CD4-positive, alpha-beta T cell (primary cell): Measurements from ENCODE around the gene CDK14. TPM values are rescaled to one million over a fixed set of nuclear protein-coding genes. Genes with fewer than 3 reads are reported as not detected.

Experiments used
- ATAC-seq: fragments of 200-7000 bp; cut with Tn5 transposase; one replicate; pipeline ENCODE4 v1.10.0; 2022; ENCODE audit warnings: mild to moderate bottlenecking; ENCODE audit not compliant: poor library complexity
- CTCF ChIA-PET: fragments of 350-600 bp; sonication (Branson Sonifier 250); formaldehyde crosslinking; loops from one replicate; lab custom pipeline; 2021; ENCODE audit warnings: antibody characterized with exemption, inconsistent platforms; lab: Charles Lee
- POLR2A ChIA-PET: fragments of 350-600 bp; sonication (Branson Sonifier 250); formaldehyde crosslinking; loops from one replicate; lab custom pipeline; 2021; ENCODE audit warnings: antibody characterized with exemption, inconsistent platforms; lab: Charles Lee
- DNase-seq, 14 experiments: peaks; one replicate each; pipeline ENCODE4 v3.0.0-alpha.2; 2013 to 2020; ENCODE audit warnings: mixed read lengths in 2 of 14
- H3K27ac ChIP-seq, 2 donors: one replicate each; pipeline versions ENCODE4 v1.5.1 to v1.7.0; 2013; ENCODE audit warnings: low read length in 2 of 2, low read depth in 1 of 2, mild to moderate bottlenecking in 1 of 2
- H3K27me3 ChIP-seq, 2 experiments: 1 replicate in 1 of 2; 2 replicates in 1 of 2; pipeline versions ENCODE4 v1.6.1 to v1.7.0; 2013; ENCODE audit warnings: low read length in 2 of 2, control low read depth in 1 of 2, mild to moderate bottlenecking in 1 of 2, moderate library complexity in 1 of 2; ENCODE audit not compliant: insufficient read depth in 2 of 2, control insufficient read depth in 1 of 2
- H3K36me3 ChIP-seq: one replicate; pipeline ENCODE4 v1.6.1; 2013; ENCODE audit warnings: low read length, control low read depth; ENCODE audit not compliant: insufficient read depth
- H3K4me1 ChIP-seq: one replicate; pipeline ENCODE4 v1.6.1; 2013; ENCODE audit warnings: low read length, control low read depth; ENCODE audit not compliant: insufficient read depth
- H3K4me3 ChIP-seq: one replicate; pipeline ENCODE4 v1.5.1; 2013; ENCODE audit warnings: mild to moderate bottlenecking, low read length, moderate library complexity
- H3K9me3 ChIP-seq, 2 experiments: 1 replicate in 1 of 2; 2 replicates in 1 of 2; pipeline versions ENCODE4 v1.6.1 to v1.7.0; 2013; ENCODE audit warnings: low read length in 2 of 2, mild to moderate bottlenecking in 2 of 2, control low read depth in 1 of 2, moderate library complexity in 1 of 2; ENCODE audit not compliant: control insufficient read depth in 1 of 2, insufficient read depth in 1 of 2
- H3K27ac Mint-ChIP-seq: one replicate; pipeline ENCODE4 v1.8.0; 2020; ENCODE audit warnings: mixed read lengths
- H3K27me3 Mint-ChIP-seq: one replicate; pipeline ENCODE4 v1.8.0; 2021; ENCODE audit warnings: mixed read lengths
- H3K36me3 Mint-ChIP-seq: one replicate; pipeline ENCODE4 v1.8.0; 2021; ENCODE audit warnings: low read depth, mixed read lengths
- H3K4me1 Mint-ChIP-seq: one replicate; pipeline ENCODE4 v1.8.0; 2021; ENCODE audit warnings: low read depth, mixed read lengths
- H3K4me3 Mint-ChIP-seq: one replicate; pipeline ENCODE4 v1.8.0; 2020; ENCODE audit warnings: mild to moderate bottlenecking, mixed read lengths
- H3K9me3 Mint-ChIP-seq: one replicate; pipeline ENCODE4 v1.8.0; 2020; ENCODE audit warnings: mixed read lengths
- CTCF ChIP-seq: fragments of 200-600 bp; IDR thresholded peaks from one replicate; pipeline ENCODE4 v1.8.0; 2022; ENCODE audit warnings: antibody characterized with exemption, mild to moderate bottlenecking
- intact Hi-C, 2 experiments: fragments of 100-400 bp; cut with DNase I in 1 of 2; cut with micrococcal nuclease in 1 of 2; formaldehyde crosslinking; loops; one replicate each; pipeline versions ENCODE4 v1.15.1 to v1.9.0; 2023 to 2025; cut with DNase I, micrococcal nuclease
- total RNA-seq, 174 experiments: library from RNA in 2 of 174; stranded (reverse) in 2 of 174; gene quantifications; one replicate each; pipeline ENCODE4 v1.2.3 and lab custom pipeline; 2021 to 2026

CDK14 gene
- total RNA-seq, 2 experiments from 2014 or later, result 0.45 to 0.47 TPM

GRCh38 chr7:90645784-90646183 is 49.7 kb downstream of the CDK14 start:
- no peak overlapping the region for H3K4me3 Mint-ChIP-seq
- H3K9me3 Mint-ChIP-seq, result peaks cover 5% of the 10 kb centered on the region
- no peak overlapping the region for H3K27ac Mint-ChIP-seq
- ATAC-seq, result no peak
- TF ChIP-seq CTCF, result no peak
- H3K4me1 Mint-ChIP-seq, result no peaks in the 10 kb centered on the region
- ChIA-PET CTCF (no interaction called here), POLR2A (no interaction called here)
- no peaks in the 10 kb centered on the region for H3K27me3 Mint-ChIP-seq
- Histone ChIP-seq H3K9me3 (no peaks in the 10 kb centered on the region), H3K36me3 (no peaks in the 10 kb centered on the region), H3K4me1 (no peaks in the 10 kb centered on the region), H3K27me3 (no peaks in the 10 kb centered on the region), H3K27ac (no peak overlapping the region), H3K4me3 (no peak overlapping the region)
- intact Hi-C loops, result no loop called here
- no peaks in the 10 kb centered on the region for H3K36me3 Mint-ChIP-seq
- DNase-seq, result no peak

- DNase-seq (no peak), ATAC-seq (no peak)
- no peaks in the 10 kb centered on the region for H3K27me3 ChIP-seq
- no peaks in the 10 kb centered on the region for H3K36me3 ChIP-seq
- Mint-ChIP-seq H3K27ac (no peak overlapping the region), H3K9me3 (peaks cover 4% of the 10 kb centered on the region), H3K4me3 (no peak overlapping the region), H3K36me3 (no peaks in the 10 kb centered on the region), H3K4me1 (no peaks in the 10 kb centered on the region), H3K27me3 (no peaks in the 10 kb centered on the region)
- CTCF ChIA-PET, result no interaction called here
- no peaks in the 10 kb centered on the region for H3K9me3 ChIP-seq
- POLR2A ChIA-PET, result no interaction called here
- no peak overlapping the region for H3K27ac ChIP-seq
- no peak for TF ChIP-seq CTCF
- H3K4me3 ChIP-seq, result no peak overlapping the region
- H3K4me1 ChIP-seq, result no peaks in the 10 kb centered on the region
- intact Hi-C loops, result no loop called here
These were observed 52.0 kb downstream of the CDK14 start for GRCh38 chr7:90648107-90648506.

- Mint-ChIP-seq H3K27me3 (no peaks in the 10 kb centered on the region), H3K27ac (no peak overlapping the region), H3K36me3 (no peaks in the 10 kb centered on the region), H3K9me3 (peaks cover 5% of the 10 kb centered on the region), H3K4me3 (no peak overlapping the region), H3K4me1 (no peaks in the 10 kb centered on the region)
- no peaks in the 10 kb centered on the region for H3K4me1 ChIP-seq
- TF ChIP-seq CTCF, result no peak
- H3K9me3 ChIP-seq, result no peaks in the 10 kb centered on the region
- CTCF ChIA-PET, result no interaction called here
- no peak overlapping the region for H3K4me3 ChIP-seq
- H3K27ac ChIP-seq, result no peak overlapping the region
- H3K27me3 ChIP-seq, result no peaks in the 10 kb centered on the region
- no peak for DNase-seq
- POLR2A ChIA-PET, result no interaction called here
- H3K36me3 ChIP-seq, result no peaks in the 10 kb centered on the region
- no peak for ATAC-seq
- intact Hi-C loops, result no loop called here
These were observed 52.7 kb downstream of the CDK14 start for GRCh38 chr7:90648834-90649233.
